HL-60 (cell line): ENCODE results near the gene EFS.

Source experiments
- DNase-seq, 2 experiments: peaks; one replicate each; pipeline ENCODE4 v3.0.0-alpha.2; 2010 to 2020; ENCODE audit warnings: low read depth in 1 of 2, low spot score in 1 of 2
- H3K27ac ChIP-seq: fragments of 250-450 bp; sonication (Bioruptor Pico); replicated peaks from 2 replicates; pipeline ENCODE4 v1.5.1; 2020; ENCODE audit warnings: mild to moderate bottlenecking, moderate library complexity
- H3K27me3 ChIP-seq: fragments of 250-450 bp; sonication (Bioruptor Pico); 2 replicates; pipeline ENCODE4 v1.5.1; 2021; ENCODE audit warnings: mild to moderate bottlenecking, moderate library complexity; ENCODE audit not compliant: insufficient read depth, poor library complexity, severe bottlenecking
- H3K4me3 ChIP-seq: replicated peaks from 2 replicates; pipeline ENCODE4 v1.5.1; 2011; ENCODE audit warnings: mild to moderate bottlenecking, control low read depth, low read length; ENCODE audit not compliant: insufficient read depth
- CTCF ChIP-seq: IDR thresholded peaks from one replicate; pipeline ENCODE4 v1.5.1; 2011; ENCODE audit warnings: low read length, control low read depth, inconsistent platforms; ENCODE audit not compliant: insufficient read depth
- GABPA ChIP-seq: IDR thresholded peaks from 2 replicates; pipeline ENCODE4 v1.6.1; 2012; ENCODE audit warnings: low read depth
- POLR2AphosphoS5 ChIP-seq: IDR thresholded peaks from 2 replicates; pipeline ENCODE4 v1.6.1; 2012; ENCODE audit warnings: low read depth
- REST ChIP-seq: IDR thresholded peaks from 2 replicates; pipeline ENCODE4 v1.6.1; 2012; ENCODE audit warnings: low read depth; ENCODE audit not compliant: insufficient replicate concordance
- SPI1 ChIP-seq: IDR thresholded peaks from 2 replicates; pipeline ENCODE4 v1.6.1; 2012; ENCODE audit warnings: low read depth, mild to moderate bottlenecking, borderline replicate concordance

Gene EFS

GRCh38 chr14:23355871-23356435 is 9.0 kb downstream of the EFS start:
- no peak for DNase-seq
- no peak overlapping the region for H3K4me3 ChIP-seq
- TF ChIP-seq SPI1 (no peak), REST (no peak), CTCF (no peak), GABPA (no peak), POLR2AphosphoS5 (no peak)
- H3K27ac ChIP-seq: no peak overlapping the region
- H3K27me3 ChIP-seq: peaks cover 44% of the 10 kb centered on the region

- DNase-seq: no peak
- Histone ChIP-seq H3K27me3 (peaks cover 46% of the 10 kb centered on the region), H3K4me3 (no peak overlapping the region), H3K27ac (no peak overlapping the region)
- TF ChIP-seq REST (no peak), SPI1 (no peak), GABPA (no peak), POLR2AphosphoS5 (no peak), CTCF (no peak)
Measured at GRCh38 chr14:23354990-23355389, 10.0 kb downstream of the EFS start.

- no peak for DNase-seq
- no peak overlapping the region for H3K27ac ChIP-seq
- no peak for TF ChIP-seq GABPA
- TF ChIP-seq POLR2AphosphoS5: no peak
- TF ChIP-seq CTCF: no peak
- TF ChIP-seq REST: no peak
- TF ChIP-seq SPI1: no peak
- no peak overlapping the region for H3K4me3 ChIP-seq
- peaks cover 46% of the 10 kb centered on the region for H3K27me3 ChIP-seq
Measured at GRCh38 chr14:23353433-23353780, 11.6 kb downstream of the EFS start.
